GM19035 (cell line): ENCODE data around the gene CD74.
"Not testable (repeated sequence)": the region's sequence is repeated elsewhere in the genome, so short reads cannot be mapped to it uniquely, and the experiment has no call there.

Experiments
- ATAC-seq: cut with Tn5 transposase; IDR thresholded peaks from one replicate; pipeline ENCODE4 v1.9.1; 2021; ENCODE audit not compliant: unreplicated experiment

CD74 gene

GRCh38 chr5:150412319-150413175 lies at the start of gene CD74:
Gene CD74, minus strand, starts transcription at chr5:150412910. Its CDS starts 161 bp downstream, at chr5:150412749.
- peak; percentile 75 for ATAC-seq

GRCh38 chr5:150461231-150461630 lies 48.5 kb upstream of the CD74 start:
- ATAC-seq, result peak; percentile 79

- ATAC-seq, result peak; percentile 9
These were observed 48.1 kb upstream of the CD74 start for GRCh38 chr5:150460781-150461180.

GRCh38 chr5:150458802-150459557 lies 46.3 kb upstream of the CD74 start:
- peak; percentile 72 for ATAC-seq

GRCh38 chr5:150457562-150458240 lies 45.0 kb upstream of the CD74 start:
- no peak for ATAC-seq

- ATAC-seq, result no peak
These were observed 44.4 kb upstream of the CD74 start for GRCh38 chr5:150457121-150457520.

- no peak for ATAC-seq
These were observed 42.0 kb upstream of the CD74 start for GRCh38 chr5:150454492-150455229.

GRCh38 chr5:150454027-150454426 lies 41.3 kb upstream of the CD74 start:
- ATAC-seq, result not testable (repeated sequence)

GRCh38 chr5:150452914-150453313 lies 40.2 kb upstream of the CD74 start:
- ATAC-seq, result no peak

- ATAC-seq, result no peak
These were observed 38.9 kb upstream of the CD74 start for GRCh38 chr5:150451594-150451993.

GRCh38 chr5:150449517-150450339 lies 37.0 kb upstream of the CD74 start, which contains the start of gene RPS14:
Gene RPS14, minus strand, starts transcription at chr5:150449739. Its CDS starts 2,006 bp downstream, at chr5:150447733.
- ATAC-seq, result peak; percentile 96

GRCh38 chr5:150448952-150449516 lies 36.3 kb upstream of the CD74 start:
- ATAC-seq, result peak; percentile 37

- no peak for ATAC-seq
These were observed 35.6 kb upstream of the CD74 start for GRCh38 chr5:150448334-150448733.

GRCh38 chr5:150447188-150447587 lies 34.5 kb upstream of the CD74 start:
- no peak for ATAC-seq

- no peak for ATAC-seq
These were observed 33.9 kb upstream of the CD74 start for GRCh38 chr5:150446583-150446982.

GRCh38 chr5:150446088-150446487 lies 33.4 kb upstream of the CD74 start:
- ATAC-seq, result no peak

- ATAC-seq, result no peak
These were observed 32.1 kb upstream of the CD74 start for GRCh38 chr5:150444770-150445169.

- no peak for ATAC-seq
These were observed 30.7 kb upstream of the CD74 start for GRCh38 chr5:150443242-150444075.

- ATAC-seq, result no peak
These were observed 30.0 kb upstream of the CD74 start for GRCh38 chr5:150442699-150443080.
